HUES6 (cell line): Measurements from ENCODE around the gene ADARB1.

Experiments used
- H3K27ac ChIP-seq: 2 replicates; pipeline ENCODE4 v1.7.0; 2013; ENCODE audit warnings: low read depth, mild to moderate bottlenecking, low read length, inconsistent platforms
- H3K27me3 ChIP-seq: 2 replicates; pipeline ENCODE4 v1.6.1; 2013; ENCODE audit warnings: low read length; ENCODE audit not compliant: control insufficient read depth, insufficient read depth
- H3K36me3 ChIP-seq: 2 replicates; pipeline ENCODE4 v1.6.1; 2013; ENCODE audit warnings: low read length; ENCODE audit not compliant: control insufficient read depth, insufficient read depth
- H3K4me1 ChIP-seq: 2 replicates; pipeline ENCODE4 v1.6.1; 2013; ENCODE audit warnings: low read length; ENCODE audit not compliant: control insufficient read depth, insufficient read depth
- H3K4me3 ChIP-seq: 2 replicates; pipeline ENCODE4 v1.5.1; 2013; ENCODE audit warnings: low read depth, low read length
- H3K9ac ChIP-seq: one replicate; pipeline ENCODE4 v1.6.1; 2013; ENCODE audit warnings: mild to moderate bottlenecking, low read length
- H3K9me3 ChIP-seq: 2 replicates; pipeline ENCODE4 v1.6.1; 2013; ENCODE audit warnings: low read depth, low read length; ENCODE audit not compliant: control insufficient read depth, insufficient read depth

Gene ADARB1

DNA sequence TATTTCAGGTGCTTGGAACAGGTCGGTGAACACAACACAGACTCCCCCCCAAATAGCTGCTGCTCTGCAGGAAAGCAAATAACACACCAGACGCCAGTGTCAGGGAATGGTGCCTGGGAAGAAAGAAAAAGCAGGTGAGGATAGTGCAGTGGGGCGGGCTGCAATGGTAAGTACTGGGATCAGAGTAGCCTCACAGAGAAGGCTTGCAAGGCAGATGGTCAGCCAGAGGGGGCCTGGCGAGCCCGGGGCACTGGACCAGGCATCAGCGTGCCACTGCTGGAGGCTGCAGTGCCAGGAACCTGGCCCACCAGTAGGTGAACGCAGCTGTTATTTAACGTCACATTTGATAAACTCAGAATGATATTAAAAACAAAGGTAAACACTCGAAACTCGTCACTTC lies 153.4 kb downstream of the ADARB1 start:
- Histone ChIP-seq H3K27me3 (no peaks in the 10 kb centered on the region), H3K27ac (no peak overlapping the region), H3K9me3 (no peaks in the 10 kb centered on the region), H3K36me3 (no peaks in the 10 kb centered on the region), H3K4me3 (no peak overlapping the region), H3K9ac (no peak overlapping the region), H3K4me1 (peaks cover 8% of the 10 kb centered on the region; the same call in 1 of the 2 replicates)

DNA sequence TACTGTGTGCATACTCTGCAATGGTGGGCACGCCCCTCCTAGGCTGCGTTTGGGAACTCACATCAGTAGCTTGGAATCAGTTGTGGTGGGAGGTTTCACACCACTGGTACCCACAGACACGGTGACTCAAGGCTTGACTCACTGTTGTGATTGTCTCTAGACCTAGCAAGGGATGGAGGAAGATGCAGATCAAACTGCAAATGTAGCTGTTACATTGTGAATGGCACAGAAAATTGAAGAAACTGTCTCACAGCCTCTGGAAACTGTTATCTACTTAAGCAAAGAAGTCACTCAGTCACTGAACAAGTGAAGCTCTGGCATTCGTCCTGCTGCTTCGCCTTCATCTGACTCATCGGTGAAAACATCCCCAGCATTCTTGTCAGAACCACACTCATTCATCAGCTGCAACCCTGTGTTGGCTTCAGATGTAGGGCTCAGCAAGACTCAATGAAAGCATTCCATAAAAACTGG lies 153.8 kb downstream of the ADARB1 start:
- H3K4me1 ChIP-seq = peaks cover 8% of the 10 kb centered on the region; the same call in 1 of the 2 replicates
- no peaks in the 10 kb centered on the region for H3K27me3 ChIP-seq
- no peaks in the 10 kb centered on the region for H3K9me3 ChIP-seq
- no peak overlapping the region for H3K9ac ChIP-seq
- H3K27ac ChIP-seq = no peak overlapping the region
- no peak overlapping the region for H3K4me3 ChIP-seq
- no peaks in the 10 kb centered on the region for H3K36me3 ChIP-seq

DNA sequence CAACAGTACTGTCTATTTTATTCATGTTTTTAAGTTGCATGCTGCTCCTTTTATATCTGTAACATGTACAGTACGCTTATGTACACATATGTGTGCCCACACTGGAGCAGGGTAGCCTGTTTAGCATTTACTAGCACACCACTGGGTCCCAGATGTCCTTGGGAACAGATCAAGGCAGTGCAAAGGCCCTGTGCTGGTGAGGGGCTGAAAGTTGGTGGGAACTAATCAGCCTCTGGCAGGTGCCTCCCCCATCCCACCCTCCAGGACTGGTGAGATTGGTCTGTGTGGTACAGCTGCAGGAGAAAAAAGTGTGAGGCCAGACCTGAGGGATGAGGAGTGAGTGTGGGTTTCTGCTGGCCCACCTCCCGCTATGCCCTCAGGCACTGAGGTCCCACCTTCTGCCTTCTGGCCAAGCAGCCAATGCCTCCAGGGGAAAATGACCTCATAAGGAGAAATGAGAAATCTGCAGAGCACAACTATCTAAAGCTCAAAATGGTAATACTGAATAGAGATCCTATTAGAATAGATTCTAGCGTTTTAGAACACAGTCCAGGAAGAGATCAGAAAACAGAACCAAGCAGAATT lies 154.4 kb downstream of the ADARB1 start:
- Histone ChIP-seq H3K9me3 (no peaks in the 10 kb centered on the region), H3K36me3 (no peaks in the 10 kb centered on the region), H3K27ac (no peak overlapping the region), H3K4me1 (peaks cover 8% of the 10 kb centered on the region; the same call in 1 of the 2 replicates), H3K9ac (no peak overlapping the region), H3K4me3 (no peak overlapping the region), H3K27me3 (no peaks in the 10 kb centered on the region)

DNA sequence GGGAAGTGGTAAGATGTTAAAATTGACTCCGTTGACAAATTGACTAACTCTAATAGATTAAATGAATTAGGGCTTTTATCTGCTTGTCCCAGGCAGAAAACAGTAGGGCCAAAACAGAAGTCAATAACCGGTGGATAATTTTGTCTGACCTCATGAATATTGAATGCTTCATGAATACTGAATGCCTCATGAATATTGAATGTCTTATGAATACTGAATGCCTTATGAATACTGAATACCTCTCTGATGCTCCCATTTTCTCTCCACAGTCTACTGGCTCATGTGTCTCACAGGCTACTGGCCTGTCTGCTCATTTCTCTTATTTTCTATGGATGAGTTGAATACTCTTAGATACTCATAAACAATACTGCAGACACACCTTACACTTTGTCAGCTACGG lies 157.3 kb downstream of the ADARB1 start:
- Histone ChIP-seq H3K27me3 (no peaks in the 10 kb centered on the region), H3K4me3 (no peak overlapping the region), H3K9ac (no peak overlapping the region), H3K36me3 (no peaks in the 10 kb centered on the region), H3K4me1 (peaks cover 3% of the 10 kb centered on the region; the same call in 1 of the 2 replicates), H3K9me3 (no peaks in the 10 kb centered on the region), H3K27ac (no peak overlapping the region)

GRCh38 chr21:45234127-45234526 lies 159.7 kb downstream of the ADARB1 start:
- Histone ChIP-seq H3K27ac (no peak overlapping the region), H3K9ac (no peak overlapping the region), H3K27me3 (no peaks in the 10 kb centered on the region)

GRCh38 chr21:45234965-45235364 lies 160.6 kb downstream of the ADARB1 start:
- Histone ChIP-seq H3K4me1 (no peaks in the 10 kb centered on the region), H3K9me3 (peaks cover 5% of the 10 kb centered on the region), H3K27me3 (no peaks in the 10 kb centered on the region), H3K4me3 (no peak overlapping the region), H3K27ac (no peak overlapping the region), H3K36me3 (no peaks in the 10 kb centered on the region), H3K9ac (no peak overlapping the region)

More at GRCh38 chr21:45234127-45234526, 159.7 kb downstream of the ADARB1 start:
- H3K4me3 ChIP-seq = no peak overlapping the region
- peaks cover 5% of the 10 kb centered on the region for H3K9me3 ChIP-seq
- H3K4me1 ChIP-seq = no peaks in the 10 kb centered on the region
- no peaks in the 10 kb centered on the region for H3K36me3 ChIP-seq

DNA sequence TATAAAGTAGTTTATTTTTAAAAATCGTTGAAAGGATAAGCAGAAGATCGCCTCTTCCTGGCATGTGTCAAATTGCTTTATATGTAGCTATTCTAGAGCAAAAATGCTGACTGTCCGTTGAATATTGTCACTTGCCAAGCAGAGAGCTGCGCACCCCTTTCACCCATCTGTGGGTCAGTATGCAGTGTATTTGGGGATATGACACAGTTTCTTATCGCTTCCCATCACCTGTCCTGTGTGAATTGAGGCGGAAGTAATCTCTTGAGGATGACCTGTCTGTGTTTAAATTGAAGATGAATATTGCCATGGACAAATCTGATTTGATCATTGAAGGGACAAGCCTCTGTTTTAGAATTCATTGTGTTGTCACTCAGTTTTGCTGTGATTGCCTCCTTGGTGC lies 161.1 kb downstream of the ADARB1 start:
- H3K27me3 ChIP-seq = no peaks in the 10 kb centered on the region
- no peak overlapping the region for H3K9ac ChIP-seq
- H3K27ac ChIP-seq = no peak overlapping the region
- H3K4me1 ChIP-seq = no peaks in the 10 kb centered on the region
- H3K36me3 ChIP-seq = no peaks in the 10 kb centered on the region
- no peak overlapping the region for H3K4me3 ChIP-seq
- H3K9me3 ChIP-seq = peaks cover 5% of the 10 kb centered on the region

DNA sequence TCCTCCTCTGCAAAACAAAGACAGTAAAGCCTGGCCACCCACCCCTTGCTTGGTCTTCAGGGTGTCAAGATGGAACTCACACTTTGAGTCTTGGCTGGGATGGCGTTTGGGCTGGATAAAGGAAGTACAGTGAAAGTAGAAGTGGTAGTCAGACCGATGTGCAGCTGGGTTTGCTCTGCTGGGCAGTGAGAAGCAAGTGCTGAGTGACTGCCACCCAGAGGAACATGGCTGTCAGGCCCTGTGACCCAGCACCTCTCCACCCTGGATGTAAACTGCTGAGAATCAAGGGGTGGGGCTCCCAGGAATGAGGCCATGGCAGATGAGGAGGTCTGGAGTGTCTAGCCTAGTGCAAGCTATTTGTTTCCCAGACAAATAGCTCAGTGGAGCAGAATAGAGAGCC lies 162.1 kb downstream of the ADARB1 start:
- no peaks in the 10 kb centered on the region for H3K4me1 ChIP-seq
- no peak overlapping the region for H3K9ac ChIP-seq
- H3K4me3 ChIP-seq = no peak overlapping the region
- no peak overlapping the region for H3K27ac ChIP-seq
- no peaks in the 10 kb centered on the region for H3K36me3 ChIP-seq
- H3K27me3 ChIP-seq = no peaks in the 10 kb centered on the region
- peaks cover 5% of the 10 kb centered on the region for H3K9me3 ChIP-seq

DNA sequence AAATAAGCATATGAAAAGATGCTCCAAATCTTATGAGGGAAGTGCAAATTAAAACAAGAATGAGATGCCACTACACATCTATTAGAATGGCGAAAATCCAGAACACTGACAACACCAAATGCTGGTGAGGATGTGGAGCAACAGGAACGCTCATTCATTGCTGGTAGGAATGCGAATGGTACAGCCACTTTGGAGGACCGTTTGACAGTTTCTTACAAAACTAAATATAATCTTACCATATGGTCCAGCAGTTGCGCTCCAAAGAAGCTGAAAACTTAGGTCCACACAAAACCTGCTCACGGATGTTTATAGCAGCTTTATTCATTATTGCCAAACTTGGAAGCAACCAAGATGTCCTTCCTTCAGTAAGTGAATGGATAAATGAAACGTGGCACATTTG lies 163.0 kb downstream of the ADARB1 start:
- H3K36me3 ChIP-seq = no peaks in the 10 kb centered on the region
- H3K4me1 ChIP-seq = no peaks in the 10 kb centered on the region
- H3K27ac ChIP-seq = no peak overlapping the region
- no peaks in the 10 kb centered on the region for H3K27me3 ChIP-seq
- H3K4me3 ChIP-seq = no peak overlapping the region
- H3K9ac ChIP-seq = no peak overlapping the region
- H3K9me3 ChIP-seq = peaks cover 7% of the 10 kb centered on the region

DNA sequence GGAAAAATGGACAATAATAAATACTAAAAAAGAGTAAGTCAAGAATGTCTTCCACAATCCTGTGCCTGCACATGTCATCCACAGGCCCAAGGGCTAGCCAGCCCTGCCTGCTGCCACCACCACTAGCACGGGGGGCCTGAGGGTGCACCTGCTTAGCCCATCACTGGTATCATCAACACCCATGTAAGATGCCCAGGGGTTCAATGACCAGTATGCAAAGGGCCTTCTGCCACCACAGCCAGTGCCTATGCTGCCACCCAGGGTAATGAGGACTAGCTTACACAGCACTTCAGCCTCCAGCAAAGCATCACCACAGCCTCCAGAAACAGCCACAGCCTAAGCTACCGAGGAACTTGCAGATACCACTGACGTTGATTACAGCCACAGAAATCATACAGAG lies 167.0 kb downstream of the ADARB1 start:
- no peaks in the 10 kb centered on the region for H3K36me3 ChIP-seq
- H3K27ac ChIP-seq = no peak overlapping the region
- peaks cover 20% of the 10 kb centered on the region for H3K9me3 ChIP-seq
- H3K27me3 ChIP-seq = no peaks in the 10 kb centered on the region
- no peaks in the 10 kb centered on the region for H3K4me1 ChIP-seq
- H3K4me3 ChIP-seq = no peak overlapping the region
- no peak overlapping the region for H3K9ac ChIP-seq

GRCh38 chr21:45243603-45244002 lies 169.2 kb downstream of the ADARB1 start:
- Histone ChIP-seq H3K36me3 (no peaks in the 10 kb centered on the region), H3K27me3 (peaks cover 4% of the 10 kb centered on the region), H3K4me3 (no peak overlapping the region), H3K9ac (no peak overlapping the region), H3K27ac (no peak overlapping the region), H3K4me1 (peaks cover 6% of the 10 kb centered on the region), H3K9me3 (peaks cover 15% of the 10 kb centered on the region)
